Thymus (tissue), 11 donors: ENCODE data around the gene PROSER3. TPM values are rescaled to one million over a fixed set of nuclear protein-coding genes. Genes with fewer than 3 reads are reported as not detected.
A peak's percentile ranks its signal among the peaks of the same experiment; 100 is the strongest.

Source experiments
- DNase-seq, 9 donors: peaks; one replicate each; pipeline ENCODE4 v3.0.0-alpha.2; 2013; ENCODE audit warnings: low spot score in 9 of 9, low read depth in 6 of 9, missing footprints in 1 of 9
- H3K27ac ChIP-seq, 2 donors: one replicate each; pipeline ENCODE4 v1.5.1; 2013; ENCODE audit warnings: control low read depth in 1 of 2, low read depth in 1 of 2, low read length in 1 of 2, mild to moderate bottlenecking in 1 of 2, moderate library complexity in 1 of 2
- H3K27me3 ChIP-seq, 2 donors: one replicate each; pipeline ENCODE4 v1.5.1; 2013; ENCODE audit warnings: low read length in 1 of 2; ENCODE audit not compliant: control insufficient read depth in 2 of 2, insufficient read depth in 1 of 2
- H3K36me3 ChIP-seq, 2 donors: one replicate each; pipeline ENCODE4 v1.5.1; 2013; ENCODE audit warnings: low read length in 1 of 2, mild to moderate bottlenecking in 1 of 2, moderate library complexity in 1 of 2; ENCODE audit not compliant: control insufficient read depth in 2 of 2, insufficient read depth in 2 of 2
- H3K4me1 ChIP-seq, 2 donors: one replicate each; pipeline ENCODE4 v1.5.1; 2013; ENCODE audit warnings: low read length in 2 of 2; ENCODE audit not compliant: control insufficient read depth in 2 of 2, insufficient read depth in 2 of 2
- H3K4me3 ChIP-seq, 2 donors: one replicate each; pipeline ENCODE4 v1.5.1; 2013; ENCODE audit warnings: low read length in 2 of 2, control low read depth in 1 of 2, mild to moderate bottlenecking in 1 of 2
- H3K9me3 ChIP-seq, 2 donors: one replicate each; pipeline ENCODE4 v1.5.1; 2013; ENCODE audit warnings: low read length in 1 of 2, mild to moderate bottlenecking in 1 of 2; ENCODE audit not compliant: control insufficient read depth in 2 of 2, insufficient read depth in 1 of 2
- WGBS: extraction: QIAGEN DNeasy Blood & Tissue Kit; methylation state at CpG from one replicate; pipeline ENCODE4 v1.1.7; 2013; 5-methylcytosine and 5-hydroxymethylcytosine counted together
- polyA plus RNA-seq: library from polyadenylated mRNA; stranded (reverse); fragments of 200-250 nt; gene quantifications from one replicate; pipeline ENCODE4 v1.2.3, GENCODE V29; 2013
- total RNA-seq: library from RNA; stranded (reverse); fragments of 120-200 nt; gene quantifications from one replicate; pipeline ENCODE4 v1.2.4, GENCODE V29; 2013
- donor health status: healthy.

PROSER3 gene
- total and polyA plus RNA-seq, 2 donors: 2.0 to 10.0 TPM

GRCh38 chr19:35755550-35756376, 2.2 kb upstream of the PROSER3 start:
- Histone ChIP-seq H3K4me3 (no peak overlapping the region), H3K4me1 (peaks cover 27 to 35% of the 10 kb centered on the region in 2 donors), H3K27me3 (peaks cover 20 to 29% of the 10 kb centered on the region in 2 donors), H3K27ac (peak overlapping the region in 1 of 2 donors; percentile 44), H3K9me3 (peaks cover 0 to 10% of the 10 kb centered on the region in 2 donors), H3K36me3 (peaks cover 10 to 30% of the 10 kb centered on the region in 2 donors)
- WGBS: 33% methylated on average over 74 of the region's 74 CpGs
- DNase-seq: peak in 2 of 9 donors; percentile 33 to 55

GRCh38 chr19:35756377-35757230, 1.4 kb upstream of the PROSER3 start, which contains the start of gene HSPB6:
TSS of gene HSPB6 (minus strand) at chr19:35757029. CDS start at chr19:35757008, 21 bp downstream.
- Histone ChIP-seq H3K9me3 (peaks cover 0 to 10% of the 10 kb centered on the region in 2 donors), H3K27ac (peak within 1 kb of the TSS; percentile 44 to 77), H3K36me3 (peaks cover 14 to 35% of the 10 kb centered on the region in 2 donors), H3K27me3 (peaks cover 20 to 29% of the 10 kb centered on the region in 2 donors), H3K4me1 (peaks cover 27 to 35% of the 10 kb centered on the region in 2 donors), H3K4me3 (peak within 1 kb of the TSS; percentile 100)
- WGBS: 11% methylated on average over 52 of the region's 52 CpGs
- DNase-seq: no peak

- Histone ChIP-seq H3K27me3 (peaks cover 20 to 29% of the 10 kb centered on the region in 2 donors), H3K4me3 (peak overlapping the region; percentile 100), H3K36me3 (peaks cover 21 to 40% of the 10 kb centered on the region in 2 donors), H3K9me3 (peaks cover 0 to 10% of the 10 kb centered on the region in 2 donors), H3K4me1 (peaks cover 27 to 35% of the 10 kb centered on the region in 2 donors), H3K27ac (peak overlapping the region; percentile 3 to 77)
- DNase-seq: no peak
- 10% methylated on average over 19 of the region's 19 CpGs for WGBS
These were observed 686 bp upstream of the PROSER3 start for GRCh38 chr19:35757231-35757748.

- peaks cover 0 to 10% of the 10 kb centered on the region in 2 donors for H3K9me3 ChIP-seq
- no peak overlapping the region for H3K27ac ChIP-seq
- no peak for DNase-seq
- WGBS: 97% methylated on average over 2 of the region's 2 CpGs
- peaks cover 20 to 29% of the 10 kb centered on the region in 2 donors for H3K27me3 ChIP-seq
- H3K4me3 ChIP-seq: no peak overlapping the region
- H3K36me3 ChIP-seq: peaks cover 17 to 29% of the 10 kb centered on the region in 2 donors
- H3K4me1 ChIP-seq: peaks cover 27 to 35% of the 10 kb centered on the region in 2 donors
These were observed 1.7 kb downstream of the PROSER3 start for GRCh38 chr19:35759697-35760096.

GRCh38 chr19:35760711-35761349, 2.9 kb downstream of the PROSER3 start:
- H3K27ac ChIP-seq: no peak overlapping the region
- no peak for DNase-seq
- peaks cover 22 to 30% of the 10 kb centered on the region in 2 donors for H3K4me1 ChIP-seq
- peaks cover 20 to 35% of the 10 kb centered on the region in 2 donors for H3K36me3 ChIP-seq
- 99% methylated on average over 4 of the region's 4 CpGs for WGBS
- no peak overlapping the region for H3K4me3 ChIP-seq
- peaks cover 14 to 17% of the 10 kb centered on the region in 2 donors for H3K27me3 ChIP-seq
- peaks cover 0 to 9% of the 10 kb centered on the region in 2 donors for H3K9me3 ChIP-seq

GRCh38 chr19:35764432-35765315, 6.7 kb downstream of the PROSER3 start:
- Histone ChIP-seq H3K36me3 (peaks cover 26 to 59% of the 10 kb centered on the region in 2 donors), H3K4me1 (peaks cover 2 to 3% of the 10 kb centered on the region in 2 donors), H3K9me3 (no peaks in the 10 kb centered on the region), H3K4me3 (no peak overlapping the region), H3K27ac (no peak overlapping the region), H3K27me3 (no peaks in the 10 kb centered on the region)
- DNase-seq: no peak
- WGBS: 98% methylated on average over 17 of the region's 17 CpGs

- Histone ChIP-seq H3K36me3 (peaks cover 20 to 53% of the 10 kb centered on the region in 2 donors), H3K4me1 (no peaks in the 10 kb centered on the region), H3K9me3 (no peaks in the 10 kb centered on the region), H3K4me3 (no peak overlapping the region), H3K27ac (no peak overlapping the region), H3K27me3 (no peaks in the 10 kb centered on the region)
- WGBS: 97% methylated on average over 11 of the region's 11 CpGs
- DNase-seq: no peak
These were observed 8.7 kb downstream of the PROSER3 start for GRCh38 chr19:35766571-35767104.
